GM21367 (cell line): ENCODE results near the gene EIF4G1.
A peak's percentile ranks its signal among the peaks of the same experiment; 100 is the strongest.

Experiments used
- ATAC-seq: cut with Tn5 transposase; IDR thresholded peaks from one replicate; pipeline ENCODE4 v1.9.1; 2021; ENCODE audit not compliant: unreplicated experiment

The EIF4G1 gene

GRCh38 chr3:184361932-184362667 is 47.7 kb downstream of the EIF4G1 start:
- ATAC-seq = no peak

GRCh38 chr3:184362668-184363546 is 48.5 kb downstream of the EIF4G1 start:
- peak; percentile 78 for ATAC-seq

- ATAC-seq = no peak
Observed at GRCh38 chr3:184366619-184367289, 52.3 kb downstream of the EIF4G1 start.

GRCh38 chr3:184368116-184368515 is 53.7 kb downstream of the EIF4G1 start:
- ATAC-seq = no peak

GRCh38 chr3:184368586-184369183 is 54.3 kb downstream of the EIF4G1 start:
- ATAC-seq = no peak

- ATAC-seq = no peak
Observed at GRCh38 chr3:184371570-184372018, 57.2 kb downstream of the EIF4G1 start.

GRCh38 chr3:184372296-184372821 is 58.0 kb downstream of the EIF4G1 start:
- ATAC-seq = no peak

GRCh38 chr3:184372911-184373310 is 58.5 kb downstream of the EIF4G1 start:
- no peak for ATAC-seq

GRCh38 chr3:184373422-184373821 is 59.0 kb downstream of the EIF4G1 start:
- no peak for ATAC-seq

- no peak for ATAC-seq
Observed at GRCh38 chr3:184375747-184376461, 61.5 kb downstream of the EIF4G1 start.

GRCh38 chr3:184377374-184377773 is 63.0 kb downstream of the EIF4G1 start:
- ATAC-seq = no peak

- no peak for ATAC-seq
Observed at GRCh38 chr3:184377882-184378445, 63.6 kb downstream of the EIF4G1 start, which contains the start of gene THPO. TSS of gene THPO (minus strand) at chr3:184378207. CDS start at chr3:184376259, 1,948 bp downstream.

GRCh38 chr3:184378651-184379357 is 64.4 kb downstream of the EIF4G1 start:
- no peak for ATAC-seq

- ATAC-seq = no peak
Observed at GRCh38 chr3:184379358-184380184, 65.2 kb downstream of the EIF4G1 start, which contains the start of gene CHRD. TSS of gene CHRD (plus strand) at chr3:184380054. CDS start at chr3:184380319, 265 bp downstream.

GRCh38 chr3:184380185-184380626 is 65.8 kb downstream of the EIF4G1 start:
- no peak for ATAC-seq

GRCh38 chr3:184380627-184381260 is 66.3 kb downstream of the EIF4G1 start:
- no peak for ATAC-seq
